Kidney capillary endothelial cell (primary cell): ENCODE data around the gene SFT2D1.
"Not testable (repeated sequence)": the region's sequence is repeated elsewhere in the genome, so short reads cannot be mapped to it uniquely, and the experiment has no call there.

Experiments used
- DNase-seq: peaks from one replicate; pipeline ENCODE4 v3.0.0-alpha.2; 2018; ENCODE audit warnings: low spot score

The SFT2D1 gene

DNA sequence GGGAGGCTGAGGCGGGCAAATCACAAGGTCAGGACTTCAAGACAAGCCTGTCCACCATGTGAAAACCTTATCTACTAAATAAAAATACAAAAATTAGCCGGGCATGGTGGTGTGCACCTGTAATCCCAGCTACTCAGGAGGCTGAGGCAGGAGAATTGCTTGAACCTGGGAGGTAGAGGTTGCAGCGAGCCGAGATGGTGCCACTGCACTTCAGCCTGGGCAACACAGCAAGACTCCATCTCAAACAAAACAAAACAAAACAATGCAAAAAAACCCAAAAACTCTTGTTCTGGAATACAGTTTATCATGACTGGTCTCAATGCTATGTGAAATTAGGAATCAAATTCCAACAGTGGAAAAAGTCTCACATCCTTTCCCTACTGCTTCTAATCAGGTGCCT lies 20.1 kb upstream of the SFT2D1 start:
- DNase-seq: not testable (repeated sequence)

DNA sequence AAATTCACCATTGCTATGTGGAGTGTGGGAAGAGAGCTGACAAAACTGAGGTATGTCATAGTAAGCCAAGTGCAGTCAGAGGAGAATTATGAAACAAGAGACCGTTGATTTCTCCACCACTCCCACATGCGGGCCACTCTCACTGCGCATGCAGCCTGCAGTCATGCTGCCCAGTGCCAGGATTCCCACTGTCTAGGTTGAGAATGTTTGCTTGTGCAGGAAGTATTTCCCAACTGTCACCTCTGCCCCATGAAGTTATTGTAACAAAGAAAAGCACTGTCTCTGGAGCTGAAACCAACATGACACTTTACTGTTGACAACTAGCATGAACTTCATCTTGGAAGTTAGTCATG lies 18.7 kb upstream of the SFT2D1 start:
- no peak for DNase-seq

DNA sequence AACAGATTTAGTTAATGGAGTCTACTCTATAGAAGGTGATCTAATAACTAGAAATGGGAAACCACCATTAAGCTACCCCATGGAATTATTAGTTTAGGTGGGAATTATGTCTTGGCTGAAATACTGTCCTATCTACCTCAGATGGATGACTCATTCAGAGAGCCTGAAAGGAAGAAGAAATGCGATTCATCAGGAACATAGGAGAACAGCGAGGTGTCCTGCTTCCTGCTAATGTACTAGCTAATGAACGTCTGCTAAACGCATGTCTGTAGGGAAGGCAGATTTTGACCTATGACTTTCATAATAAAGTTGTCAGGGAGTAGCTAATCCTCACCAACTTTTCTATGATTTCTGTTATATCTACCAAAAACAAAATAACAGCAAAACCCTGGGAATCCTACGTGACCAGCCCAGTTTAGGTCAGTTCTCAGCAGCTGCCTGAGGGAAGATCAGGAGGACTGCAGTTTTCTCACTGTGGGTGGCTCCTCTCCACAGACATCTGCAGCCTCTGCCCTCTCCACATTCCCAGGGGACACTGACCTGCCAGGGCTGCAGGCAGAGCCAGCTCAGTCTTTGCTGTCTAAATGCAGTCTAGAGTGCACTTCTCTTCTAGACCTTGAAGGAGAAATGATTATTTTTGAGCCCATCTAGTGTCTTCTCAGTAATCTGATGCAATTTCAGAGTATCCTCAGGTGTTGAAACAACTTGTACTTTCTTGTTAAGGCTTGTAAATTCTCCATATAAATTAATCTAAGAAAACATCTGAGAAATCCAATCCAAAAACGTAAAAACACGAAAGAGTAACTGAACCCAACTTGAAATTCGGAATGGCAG lies 18.1 kb upstream of the SFT2D1 start:
- no peak for DNase-seq

DNA sequence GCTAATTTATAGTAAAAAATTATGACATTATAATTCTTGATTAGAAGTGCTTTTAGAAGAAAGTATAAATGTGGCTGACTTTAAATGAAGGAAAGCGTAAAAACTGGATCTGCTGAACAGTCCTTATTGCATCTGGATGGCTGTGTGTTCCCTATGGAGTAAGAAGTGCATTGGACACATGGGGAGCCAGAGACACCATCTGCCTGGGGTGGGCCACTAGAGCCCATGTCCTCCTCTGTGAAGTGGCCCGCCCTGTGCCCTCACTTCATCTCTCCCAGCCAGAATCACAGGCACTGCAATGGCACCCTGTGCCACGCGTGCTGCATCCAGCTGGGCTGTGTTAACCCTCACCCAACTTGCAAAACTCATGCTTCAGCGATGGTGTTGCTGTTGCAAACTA lies 13.2 kb upstream of the SFT2D1 start:
- no peak for DNase-seq

DNA sequence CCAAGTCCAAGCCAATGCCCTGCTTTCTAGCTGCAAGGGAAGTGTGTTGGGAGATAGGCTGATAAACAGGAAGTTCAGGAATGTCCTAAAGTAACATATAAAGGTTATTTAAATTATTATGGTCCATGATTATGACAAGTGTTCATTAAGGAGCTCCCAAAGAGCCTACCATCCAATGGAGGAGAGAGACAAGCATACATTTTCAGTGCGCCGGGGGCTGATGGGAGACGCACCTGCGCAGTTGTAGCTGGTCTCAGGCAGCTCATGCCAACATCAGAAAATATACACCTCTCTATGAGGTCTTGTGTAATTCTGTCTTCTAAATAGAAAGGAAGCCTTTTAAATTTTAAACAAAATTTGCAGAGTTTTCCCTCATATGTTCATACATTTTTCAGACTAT lies 12.6 kb upstream of the SFT2D1 start:
- DNase-seq: no peak

DNA sequence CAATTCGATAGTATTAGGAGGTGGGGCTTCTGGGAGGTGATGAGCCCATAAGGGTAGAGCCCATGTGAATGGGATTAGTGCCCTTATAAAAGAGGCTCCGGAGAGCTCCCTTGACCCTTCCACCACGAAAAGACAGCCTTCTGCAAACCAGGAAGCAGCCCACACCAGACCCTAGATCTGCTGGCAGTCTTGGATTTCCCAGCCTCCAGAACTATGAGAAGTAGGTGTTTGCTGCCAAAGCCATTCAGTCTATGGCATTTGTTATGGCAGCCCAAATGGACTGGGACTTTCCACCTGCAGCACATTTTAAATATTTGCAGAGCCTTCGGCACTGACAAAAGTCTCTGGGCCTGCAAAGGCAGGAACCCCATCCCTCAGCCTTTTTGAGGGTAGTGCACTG lies 11.8 kb upstream of the SFT2D1 start:
- DNase-seq: no peak

DNA sequence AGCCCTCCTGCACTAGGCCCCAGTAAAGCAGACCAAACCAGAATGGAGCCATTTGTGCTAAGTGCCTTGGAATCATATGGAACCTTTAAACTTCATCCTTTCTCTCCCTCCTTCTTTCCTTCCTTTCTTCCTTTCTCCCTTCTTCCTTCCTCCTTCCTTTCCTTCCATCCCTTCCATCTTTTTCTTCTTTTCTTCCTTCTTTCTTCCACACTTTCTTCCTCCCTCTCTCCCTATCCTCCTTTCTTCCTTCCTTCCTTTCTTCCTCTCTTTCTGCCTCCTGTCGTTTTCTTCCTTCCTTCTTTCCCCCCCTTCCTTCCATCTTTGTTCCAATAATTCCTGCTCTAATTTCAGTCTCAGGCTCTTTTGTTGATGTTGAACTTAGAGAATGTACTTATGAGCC lies 11.2 kb upstream of the SFT2D1 start:
- DNase-seq: no peak

DNA sequence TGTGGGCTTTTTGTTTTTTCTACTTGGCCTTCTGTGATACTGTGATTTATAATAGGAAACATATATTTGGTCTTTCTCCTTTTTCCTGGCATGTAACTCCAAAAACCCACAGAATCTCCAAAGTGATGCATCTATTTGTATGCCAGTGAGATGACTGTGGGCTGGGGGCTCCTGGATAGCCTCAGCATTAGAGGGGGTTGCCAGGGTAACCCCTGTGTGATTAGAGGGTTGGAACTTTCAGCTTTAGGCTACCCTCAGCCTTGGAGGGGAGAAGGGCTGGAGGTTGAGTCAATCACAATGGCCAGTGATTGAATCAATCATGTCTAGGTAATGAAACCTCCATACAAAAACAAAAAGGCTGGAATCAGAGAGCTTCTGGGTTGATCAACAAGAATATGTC lies 10.6 kb upstream of the SFT2D1 start:
- DNase-seq: no peak

DNA sequence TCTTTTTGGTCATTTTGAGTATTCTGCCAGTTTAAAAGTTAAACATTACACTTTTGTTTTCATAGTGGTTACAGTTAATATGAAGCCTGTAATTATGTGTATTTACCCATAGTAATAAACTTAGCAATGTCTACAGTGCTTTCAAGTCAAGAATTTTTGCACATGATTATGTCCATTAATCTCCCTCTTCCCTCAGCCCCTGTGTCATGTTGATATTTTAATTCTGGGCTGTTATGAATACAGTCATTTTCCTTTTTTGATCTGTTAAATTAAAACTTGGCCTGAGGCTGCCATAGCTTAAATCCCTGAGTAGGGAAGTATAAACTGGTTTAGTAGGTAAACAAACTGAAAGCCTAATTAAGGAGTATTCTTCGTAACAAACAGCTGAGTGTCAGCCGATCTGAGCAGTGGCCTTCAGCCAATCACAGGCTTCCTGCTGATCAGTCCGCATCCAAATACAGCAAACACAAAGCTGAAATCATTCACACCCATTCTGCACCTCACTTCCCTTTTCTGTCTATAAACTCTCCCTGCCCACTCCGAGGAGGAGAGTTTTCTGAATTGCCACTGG lies 9.5 kb upstream of the SFT2D1 start:
- no peak for DNase-seq

DNA sequence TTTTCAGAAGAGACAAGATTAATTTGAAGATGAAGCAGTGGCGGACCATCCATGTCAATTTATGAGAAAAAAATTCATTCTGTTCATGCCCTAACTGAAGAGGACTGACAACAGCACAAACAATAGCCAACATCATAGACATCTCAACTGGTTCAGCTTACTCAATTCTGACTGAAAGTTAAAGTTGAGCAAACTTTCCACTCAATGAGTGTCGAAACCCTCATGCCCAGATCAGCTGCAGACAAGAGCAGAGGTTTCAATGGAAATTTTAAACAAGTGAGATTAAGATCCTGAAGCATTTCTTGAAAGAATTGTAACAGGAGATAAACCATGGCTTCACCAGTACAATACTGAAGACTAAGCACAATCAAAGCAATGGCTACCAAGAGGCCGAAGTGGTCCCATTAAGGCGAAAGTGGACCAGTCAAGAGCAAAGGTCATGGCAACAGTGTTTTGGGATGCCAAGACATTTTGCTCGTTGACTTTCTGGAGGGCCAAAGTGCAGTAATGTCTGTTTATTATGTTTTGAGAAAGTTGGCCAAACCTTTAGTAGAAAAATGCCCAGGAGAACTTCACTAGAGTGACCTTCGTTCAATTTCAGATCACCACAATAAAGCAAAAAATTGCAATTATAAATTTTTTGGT lies 6.1 kb upstream of the SFT2D1 start:
- no peak for DNase-seq

DNA sequence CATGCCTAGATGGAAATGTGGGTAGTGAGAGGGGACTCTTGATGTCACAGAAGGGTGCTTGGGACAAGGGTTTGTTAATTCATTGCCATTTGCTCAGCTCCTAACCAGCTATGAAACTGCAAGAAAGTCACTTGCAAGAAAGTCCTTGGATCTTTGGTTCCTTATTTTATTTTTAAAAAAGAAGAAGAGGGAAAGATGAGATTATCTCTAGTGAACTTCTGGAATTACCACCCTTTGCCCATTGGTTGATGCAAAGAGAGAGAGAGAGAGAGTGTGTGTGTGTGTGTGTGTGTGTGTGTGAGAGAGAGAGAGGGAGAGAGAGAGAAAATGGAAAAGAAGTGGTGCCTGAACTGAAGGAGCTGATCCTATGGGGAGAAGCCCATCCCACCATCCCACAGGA lies 4.6 kb upstream of the SFT2D1 start:
- DNase-seq: no peak

DNA sequence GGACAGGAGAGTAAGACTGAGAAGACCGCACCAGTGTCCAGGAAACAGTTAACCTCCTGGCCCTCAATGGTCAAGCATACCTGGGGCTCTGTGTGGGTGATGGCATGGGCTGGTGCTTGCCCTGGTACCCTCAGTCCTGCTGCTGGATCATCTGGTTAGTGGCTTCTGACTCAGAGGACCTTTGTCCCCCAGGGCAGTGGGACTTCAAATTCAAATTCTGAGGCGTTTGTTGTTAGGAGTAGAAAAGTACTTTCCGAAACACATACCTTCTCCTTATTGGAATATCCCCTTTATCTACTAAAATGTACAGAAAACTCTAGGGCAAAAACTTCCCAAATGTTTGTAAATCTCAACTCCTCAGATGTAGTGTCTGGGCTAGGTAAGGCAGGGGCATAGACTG lies 4.1 kb upstream of the SFT2D1 start:
- no peak for DNase-seq

DNA sequence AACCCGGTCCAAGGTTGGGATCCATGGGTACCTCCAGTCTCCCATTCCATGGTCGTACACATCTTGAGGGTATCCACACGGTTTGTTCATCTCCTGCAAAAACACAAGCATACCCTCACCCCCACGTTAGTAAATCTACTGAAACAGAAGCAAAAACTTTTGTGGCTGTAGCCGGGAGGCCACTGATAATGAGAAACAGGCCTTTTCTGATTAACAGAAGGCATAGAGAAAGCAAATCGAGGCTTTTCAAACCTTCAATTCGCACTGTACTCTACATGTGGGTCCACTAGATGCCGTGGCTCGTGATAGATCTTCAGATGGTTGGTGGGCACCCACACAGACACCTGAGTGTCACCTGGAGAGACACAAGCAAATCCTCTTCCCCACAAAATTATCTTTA lies 3.3 kb upstream of the SFT2D1 start:
- DNase-seq: not testable (repeated sequence)

DNA sequence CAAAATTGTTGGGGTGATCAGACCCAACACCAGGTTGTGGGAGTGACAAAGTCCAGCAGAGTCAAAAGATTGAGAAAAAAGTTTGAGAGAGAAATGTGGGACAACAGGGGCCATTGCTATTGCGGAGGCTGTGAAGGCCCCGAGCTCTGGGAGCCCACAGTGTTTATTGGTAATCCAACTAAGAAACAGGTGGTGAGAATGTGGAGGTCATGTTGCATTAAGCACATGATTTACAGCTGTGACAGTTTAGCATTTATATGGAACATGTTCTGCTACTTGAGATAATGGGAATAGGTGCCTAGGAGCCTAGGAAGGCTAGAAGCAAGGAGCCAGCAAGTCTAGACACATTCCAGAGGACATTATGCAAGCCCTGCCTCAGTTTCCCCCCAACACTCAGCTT lies 2.6 kb upstream of the SFT2D1 start:
- DNase-seq: not testable (repeated sequence)

DNA sequence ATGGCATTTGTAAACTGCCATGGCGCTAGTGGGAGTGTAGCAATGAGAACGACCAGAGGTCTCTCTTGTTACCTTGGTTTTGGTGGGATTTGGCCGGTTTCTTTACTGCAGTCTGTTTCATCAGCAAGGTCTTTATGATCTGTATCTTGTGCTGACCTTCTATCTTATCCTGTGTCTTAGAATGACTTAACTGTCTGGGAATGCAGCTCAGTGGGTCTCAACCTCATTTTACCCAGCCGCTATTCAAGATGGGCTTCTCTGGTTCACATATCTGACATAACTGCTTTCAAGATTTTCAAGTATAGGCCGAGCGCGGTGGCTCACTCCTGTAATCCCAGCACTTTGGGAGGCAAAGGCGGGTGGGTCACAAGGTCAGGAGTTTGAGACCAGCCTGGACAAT lies 1.9 kb upstream of the SFT2D1 start:
- DNase-seq: no peak

DNA sequence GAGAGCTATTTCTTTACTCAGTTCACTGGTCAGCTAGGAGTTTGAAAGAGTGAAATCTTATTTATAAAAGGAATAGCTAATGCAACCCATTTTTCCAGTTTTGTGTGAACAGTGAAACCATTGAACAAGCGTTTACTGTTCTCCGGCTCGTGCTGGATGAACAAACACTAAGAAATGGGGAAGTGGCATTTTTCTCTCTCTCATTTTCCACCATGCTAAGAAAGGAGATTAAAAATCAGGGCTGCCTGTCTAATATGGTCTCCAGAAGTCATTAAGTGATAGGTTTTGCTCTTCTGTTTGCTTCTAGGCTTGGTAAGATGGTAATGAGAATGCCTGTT lies 774 bp upstream of the SFT2D1 start:
- no peak for DNase-seq

DNA sequence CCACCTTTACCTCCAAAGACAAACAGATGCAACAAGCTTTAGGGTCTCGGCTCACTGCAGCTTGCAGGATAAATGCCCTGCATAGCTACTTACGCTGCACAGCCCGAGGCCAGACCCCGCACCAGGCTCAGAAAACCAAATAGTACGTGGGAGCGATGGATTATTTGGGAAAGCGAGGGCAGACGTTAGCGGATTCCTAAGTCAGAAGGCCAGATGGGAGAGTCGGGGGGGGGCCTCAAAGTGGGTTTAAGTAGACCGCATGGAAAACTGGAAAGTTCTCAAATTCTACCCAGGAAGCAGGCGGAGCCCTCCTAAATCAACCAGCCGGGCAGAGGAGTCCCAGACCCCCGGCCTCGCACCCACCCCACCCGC lies 382 bp downstream of the SFT2D1 start:
- DNase-seq: no peak

DNA sequence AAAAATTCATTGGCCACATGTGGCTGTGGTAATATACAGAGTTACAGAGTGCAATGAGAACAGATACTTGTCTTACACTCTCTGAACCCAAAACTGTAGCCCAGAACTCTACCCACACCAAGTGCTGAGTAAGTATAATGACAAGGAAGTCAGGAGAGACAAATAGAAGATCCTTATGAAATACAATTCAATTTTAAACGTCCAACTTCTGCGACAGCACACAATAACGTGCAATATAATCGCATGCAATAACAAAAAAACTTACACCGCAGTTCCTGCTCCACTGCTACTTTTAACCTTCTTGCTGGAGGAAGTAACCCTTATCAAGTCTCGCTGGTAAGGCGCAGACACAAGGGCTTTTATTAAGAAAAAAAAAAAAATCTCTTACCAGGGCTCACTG lies 881 bp downstream of the SFT2D1 start:
- DNase-seq: no peak

DNA sequence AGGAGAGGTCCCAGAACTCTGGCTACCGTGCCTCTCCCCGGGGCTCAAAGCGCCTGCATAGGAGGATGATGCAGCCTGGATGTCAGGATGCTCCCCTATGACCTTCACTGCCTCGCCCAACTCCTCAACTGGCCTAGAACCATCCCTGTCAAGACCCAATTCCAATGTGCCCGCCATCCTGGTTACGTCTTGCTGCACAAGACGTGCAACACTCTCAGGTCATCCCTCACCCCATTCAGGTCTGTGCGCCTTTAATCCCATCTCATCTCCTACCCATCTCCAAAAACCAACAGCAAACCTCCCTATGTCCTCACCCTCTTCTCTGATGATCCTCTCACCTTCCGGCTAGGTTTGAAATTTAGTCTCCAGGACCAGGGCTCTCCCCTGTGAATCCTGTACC lies 3.5 kb downstream of the SFT2D1 start:
- no peak for DNase-seq

DNA sequence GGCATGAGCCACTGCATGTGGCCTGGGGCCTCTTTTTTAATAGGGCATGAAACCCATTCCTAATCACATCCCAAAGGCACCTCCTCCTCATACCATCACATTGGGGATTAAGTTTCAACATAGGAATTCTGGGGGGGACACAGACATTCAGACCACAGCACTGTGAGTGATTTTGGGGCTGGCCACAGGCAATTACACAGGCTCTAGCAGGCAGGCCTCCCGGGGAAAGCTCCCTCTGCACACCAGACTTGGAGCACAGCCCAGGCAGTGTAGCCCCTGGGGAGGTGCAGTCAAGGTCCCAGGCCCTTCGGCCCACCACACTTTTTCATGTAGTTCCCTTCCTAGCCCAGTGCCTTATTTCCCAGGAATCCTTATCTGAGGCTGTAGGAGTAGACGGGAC lies 5.5 kb downstream of the SFT2D1 start:
- DNase-seq: no peak

DNA sequence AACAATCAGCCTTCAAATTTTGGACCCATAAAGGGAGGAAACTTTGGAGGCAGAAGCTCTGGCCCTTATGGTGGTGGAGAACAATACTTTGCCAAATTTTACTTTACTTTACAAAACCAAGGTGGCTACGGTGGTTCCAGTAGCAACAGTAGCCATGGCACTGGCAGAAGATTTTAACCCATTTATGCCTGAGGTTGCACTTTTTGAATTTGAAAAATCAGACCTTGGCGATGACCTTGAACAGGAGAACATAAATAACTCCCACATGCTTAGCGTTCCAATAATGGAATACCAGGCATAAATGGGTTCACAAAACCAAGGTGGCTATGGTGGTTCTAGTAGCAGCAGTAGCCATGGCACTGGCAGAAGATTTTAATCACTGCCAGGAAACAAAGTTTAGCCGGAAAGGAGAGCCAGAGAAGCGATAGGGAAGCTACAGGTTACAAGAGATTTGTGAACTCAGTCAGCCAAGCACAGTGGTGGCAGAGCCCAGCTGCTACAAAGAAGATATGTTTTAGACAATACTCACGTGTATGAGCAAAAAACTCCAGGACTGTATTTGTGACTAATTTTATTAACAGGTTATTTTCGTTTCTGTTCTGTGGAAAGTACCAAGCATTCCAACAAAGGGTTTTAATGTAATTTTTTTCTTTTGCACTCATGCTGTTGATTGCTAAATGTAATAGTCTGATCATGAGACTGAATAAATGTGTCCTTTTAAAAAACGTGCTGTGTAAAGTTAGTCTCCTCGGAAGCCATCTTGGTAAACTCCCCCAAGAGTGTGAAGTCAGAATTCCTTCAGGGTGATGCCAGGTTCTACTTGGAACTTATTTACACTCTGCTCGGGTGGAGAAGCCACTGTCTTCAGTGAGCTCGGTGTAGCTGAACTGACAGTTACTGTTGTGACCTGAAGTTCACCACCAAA lies 6.7 kb downstream of the SFT2D1 start:
- DNase-seq: no peak

DNA sequence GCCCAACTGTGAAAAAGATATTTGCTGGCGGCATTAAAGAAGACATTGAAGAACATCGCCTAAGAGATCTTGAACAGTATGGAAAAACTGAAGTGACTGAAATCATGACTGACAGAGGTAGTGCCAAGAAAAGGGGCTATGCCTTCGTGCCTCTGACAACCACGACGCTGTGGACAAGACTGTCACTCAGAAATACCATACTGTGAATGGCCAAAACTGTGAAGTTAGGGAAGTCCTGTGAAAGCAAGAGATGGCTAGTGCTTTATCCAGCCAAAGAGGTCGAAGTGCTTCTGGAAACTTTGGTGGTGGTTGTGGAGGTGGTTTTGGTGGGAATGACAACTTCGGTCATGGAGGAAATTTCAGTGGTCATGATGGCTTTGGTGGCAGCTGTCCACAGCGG lies 7.5 kb downstream of the SFT2D1 start:
- DNase-seq: no peak
